ENCODE data around the gene GNB1.

Gene GNB1

GRCh38 chr1:1874901-1875300 is 16.0 kb downstream of the GNB1 start:
- no peaks in the 10 kb centered on the region for H3K27me3 ChIP-seq (ENCODE audit: insufficient read depth, low read length, poor library complexity)
- no peak overlapping the region for H3K4me3 ChIP-seq (ENCODE audit: low read depth in 1 of 2, low read length in 2 of 2)
- H3K4me2 ChIP-seq (ENCODE audit: insufficient read depth, low read length): no peak overlapping the region
- TF ChIP-seq EZH2 (IDR thresholded peaks at IDR 0.05; ENCODE audit: borderline replicate concordance, low read depth, low read length, severe bottlenecking): no peak
- no peak for TF ChIP-seq CTCF (IDR thresholded peaks at IDR 0.05; ENCODE audit: borderline replicate concordance, extremely low read depth, low read length, poor library complexity, severe bottlenecking)
- no peak overlapping the region for H3K27ac ChIP-seq (ENCODE audit: low read length)
- H3K36me3 ChIP-seq (ENCODE audit: insufficient read depth, low read length): peaks cover 81% of the 10 kb centered on the region
- ATAC-seq (ENCODE audit: insufficient read depth, low read depth) (no peak), DNase-seq (no peak)
- no peaks in the 10 kb centered on the region for H3K9me3 ChIP-seq (ENCODE audit: insufficient read depth, low read length, severe bottlenecking)
- H2AFZ ChIP-seq (ENCODE audit: low read depth, low read length): no peak overlapping the region
- no peak overlapping the region for H3K9ac ChIP-seq (ENCODE audit: low read depth, low read length)
- no peaks in the 10 kb centered on the region for H3K4me1 ChIP-seq (ENCODE audit: insufficient read depth, low read length)
- peaks cover 94% of the 10 kb centered on the region for H4K20me1 ChIP-seq (ENCODE audit: insufficient read depth, low read length)
- H3K79me2 ChIP-seq (ENCODE audit: insufficient read depth, low read length): peaks cover 100% of the 10 kb centered on the region

GRCh38 chr1:1873186-1873585 is 17.7 kb downstream of the GNB1 start:
- ATAC-seq (ENCODE audit: insufficient read depth, low read depth) (no peak), DNase-seq (no peak)
- TF ChIP-seq CTCF (IDR thresholded peaks at IDR 0.05; ENCODE audit: borderline replicate concordance, extremely low read depth, low read length, poor library complexity, severe bottlenecking) (no peak), EZH2 (IDR thresholded peaks at IDR 0.05; ENCODE audit: borderline replicate concordance, low read depth, low read length, severe bottlenecking) (no peak)
- peaks cover 75% of the 10 kb centered on the region for H3K36me3 ChIP-seq (ENCODE audit: insufficient read depth, low read length)
- H3K27ac ChIP-seq (ENCODE audit: low read length): no peak overlapping the region
- no peak overlapping the region for H3K9ac ChIP-seq (ENCODE audit: low read depth, low read length)
- no peak overlapping the region for H2AFZ ChIP-seq (ENCODE audit: low read depth, low read length)
- H3K9me3 ChIP-seq (ENCODE audit: insufficient read depth, low read length, severe bottlenecking): no peaks in the 10 kb centered on the region
- H3K79me2 ChIP-seq (ENCODE audit: insufficient read depth, low read length): peaks cover 99% of the 10 kb centered on the region
- no peak overlapping the region for H3K4me2 ChIP-seq (ENCODE audit: insufficient read depth, low read length)
- no peaks in the 10 kb centered on the region for H3K4me1 ChIP-seq (ENCODE audit: insufficient read depth, low read length)
- no peaks in the 10 kb centered on the region for H3K27me3 ChIP-seq (ENCODE audit: insufficient read depth, low read length, poor library complexity)
- no peak overlapping the region for H3K4me3 ChIP-seq (ENCODE audit: low read depth in 1 of 2, low read length in 2 of 2)
- H4K20me1 ChIP-seq (ENCODE audit: insufficient read depth, low read length): peaks cover 89% of the 10 kb centered on the region

GRCh38 chr1:1872329-1872994 is 18.4 kb downstream of the GNB1 start:
- Histone ChIP-seq H3K4me3 (ENCODE audit: low read depth in 1 of 2, low read length in 2 of 2) (no peak overlapping the region), H3K4me1 (ENCODE audit: insufficient read depth, low read length) (no peaks in the 10 kb centered on the region), H3K27me3 (ENCODE audit: insufficient read depth, low read length, poor library complexity) (no peaks in the 10 kb centered on the region), H3K9me3 (ENCODE audit: insufficient read depth, low read length, severe bottlenecking) (no peaks in the 10 kb centered on the region), H3K4me2 (ENCODE audit: insufficient read depth, low read length) (no peak overlapping the region), H3K9ac (ENCODE audit: low read depth, low read length) (no peak overlapping the region), H4K20me1 (ENCODE audit: insufficient read depth, low read length) (peaks cover 89% of the 10 kb centered on the region), H3K36me3 (ENCODE audit: insufficient read depth, low read length) (peaks cover 68% of the 10 kb centered on the region), H3K27ac (ENCODE audit: low read length) (no peak overlapping the region), H2AFZ (ENCODE audit: low read depth, low read length) (no peak overlapping the region), H3K79me2 (ENCODE audit: insufficient read depth, low read length) (peaks cover 99% of the 10 kb centered on the region)
- TF ChIP-seq EZH2 (IDR thresholded peaks at IDR 0.05; ENCODE audit: borderline replicate concordance, low read depth, low read length, severe bottlenecking) (no peak), CTCF (IDR thresholded peaks at IDR 0.05; ENCODE audit: borderline replicate concordance, extremely low read depth, low read length, poor library complexity, severe bottlenecking) (no peak)
- DNase-seq (no peak), ATAC-seq (ENCODE audit: insufficient read depth, low read depth) (no peak)

Measured in DND-41 (cell line).